CD14-positive monocyte (primary cell): ENCODE results near the gene IL23R. TPM values are rescaled to one million over a fixed set of nuclear protein-coding genes. Genes with fewer than 3 reads are reported as not detected.

Experiments used
- DNase-seq, 3 donors: peaks; one replicate each; pipeline ENCODE4 v3.0.0-alpha.2; 2011 to 2022
- H2AFZ ChIP-seq: 2 replicates; pipeline ENCODE4 v1.6.0; 2012; ENCODE audit warnings: mild to moderate bottlenecking, low read depth, low read length, inconsistent platforms; ENCODE audit not compliant: insufficient read depth, poor library complexity, severe bottlenecking
- H3K27ac ChIP-seq, 2 donors: 1 replicate in 1 of 2; 2 replicates in 1 of 2; pipeline ENCODE4 v1.5.1; 2012 to 2013; ENCODE audit warnings: low read length in 2 of 2, control low read depth in 1 of 2, inconsistent platforms in 1 of 2, low read depth in 1 of 2, mild to moderate bottlenecking in 1 of 2
- H3K27me3 ChIP-seq, 2 donors: one replicate each; pipeline versions ENCODE4 v1.6.0 to v1.6.1; 2011 to 2013; ENCODE audit warnings: low read length in 2 of 2; ENCODE audit not compliant: control insufficient read depth in 2 of 2, insufficient read depth in 2 of 2
- H3K36me3 ChIP-seq, 2 donors: replicated peaks in 1 of 2; 1 replicate in 1 of 2; 2 replicates in 1 of 2; pipeline versions ENCODE4 v1.5.1 to v1.6.1; 2012 to 2013; ENCODE audit warnings: low read length in 2 of 2, control low read depth in 1 of 2, inconsistent platforms in 1 of 2, mild to moderate bottlenecking in 1 of 2; ENCODE audit not compliant: insufficient read depth in 2 of 2, control insufficient read depth in 1 of 2
- H3K4me1 ChIP-seq, 2 donors: 1 replicate in 1 of 2; 2 replicates in 1 of 2; pipeline versions ENCODE4 v1.5.1 to v1.6.1; 2012 to 2013; ENCODE audit warnings: low read length in 2 of 2, control low read depth in 1 of 2, inconsistent platforms in 1 of 2, mild to moderate bottlenecking in 1 of 2, moderate library complexity in 1 of 2; ENCODE audit not compliant: insufficient read depth in 2 of 2, control insufficient read depth in 1 of 2
- H3K4me2 ChIP-seq: replicated peaks from 2 replicates; pipeline ENCODE3; 2012; ENCODE audit warnings: low read length, moderate library complexity, mild to moderate bottlenecking; ENCODE audit not compliant: poor library complexity, severe bottlenecking; ENCODE audit errors: extremely low read depth
- H3K4me3 ChIP-seq, 3 experiments: fragments of 200-600 bp in 1 of 3; sonication (generic) in 1 of 3; replicated peaks in 1 of 3; 1 replicate in 2 of 3; 2 replicates in 1 of 3; pipeline ENCODE4 v1.5.1; 2011 to 2013; ENCODE audit warnings: low read length in 3 of 3, mild to moderate bottlenecking in 3 of 3, control low read depth in 2 of 3, low read depth in 2 of 3, inconsistent platforms in 1 of 3, moderate library complexity in 1 of 3
- H3K79me2 ChIP-seq: 2 replicates; pipeline ENCODE4 v1.6.0; 2012; ENCODE audit warnings: mild to moderate bottlenecking, control low read depth, inconsistent platforms, low read length, moderate library complexity; ENCODE audit not compliant: insufficient read depth
- H3K9ac ChIP-seq: 2 replicates; pipeline ENCODE4 v1.6.0; 2017; ENCODE audit warnings: low read length, mild to moderate bottlenecking; ENCODE audit not compliant: insufficient read depth, poor library complexity, severe bottlenecking
- H3K9me3 ChIP-seq, 2 donors: replicated peaks in 1 of 2; 1 replicate in 1 of 2; 2 replicates in 1 of 2; pipeline versions ENCODE4 v1.5.1 to v1.6.1; 2012 to 2013; ENCODE audit warnings: low read length in 2 of 2, control low read depth in 1 of 2; ENCODE audit not compliant: control insufficient read depth in 1 of 2, insufficient read depth in 1 of 2
- H4K20me1 ChIP-seq: 2 replicates; pipeline ENCODE4 v1.6.0; 2012; ENCODE audit warnings: mild to moderate bottlenecking, low read length, control low read depth, moderate library complexity; ENCODE audit not compliant: insufficient read depth
- H3K27ac Mint-ChIP-seq, 7 donors: one replicate each; pipeline ENCODE4 v1.8.0; 2020; ENCODE audit warnings: mild to moderate bottlenecking in 7 of 7, mixed read lengths in 7 of 7, moderate library complexity in 6 of 7, inconsistent platforms in 2 of 7
- H3K27me3 Mint-ChIP-seq, 3 donors: one replicate each; pipeline ENCODE4 v1.8.0; 2021 to 2022; ENCODE audit warnings: low read depth in 3 of 3, mild to moderate bottlenecking in 3 of 3, mixed read lengths in 3 of 3, moderate library complexity in 3 of 3, inconsistent platforms in 1 of 3
- H3K36me3 Mint-ChIP-seq, 2 donors: one replicate each; pipeline ENCODE4 v1.8.0; 2020; ENCODE audit warnings: mixed read lengths in 2 of 2, inconsistent platforms in 1 of 2, mild to moderate bottlenecking in 1 of 2
- H3K4me1 Mint-ChIP-seq: one replicate; pipeline ENCODE4 v1.8.0; 2020; ENCODE audit warnings: mild to moderate bottlenecking, mixed read lengths
- H3K4me3 Mint-ChIP-seq, 2 donors: one replicate each; pipeline ENCODE4 v1.8.0; 2020; ENCODE audit warnings: mild to moderate bottlenecking in 2 of 2, mixed read lengths in 2 of 2, moderate library complexity in 1 of 2
- H3K9me3 Mint-ChIP-seq, 7 donors: one replicate each; pipeline ENCODE4 v1.8.0; 2020 to 2022; ENCODE audit warnings: mixed read lengths in 7 of 7, mild to moderate bottlenecking in 6 of 7, moderate library complexity in 6 of 7, inconsistent platforms in 2 of 7
- CTCF ChIP-seq: fragments of 200-600 bp; IDR thresholded peaks from one replicate; pipeline ENCODE4 v1.8.0; 2022; ENCODE audit warnings: antibody characterized with exemption, mild to moderate bottlenecking
- WGBS: methylation state at CpG from one replicate; pipeline ENCODE4 v1.1.5; 2013; ENCODE audit warnings: missing lambda C conversion rate; ENCODE audit not compliant: insufficient coverage; 5-methylcytosine and 5-hydroxymethylcytosine counted together
- intact Hi-C, 2 donors: fragments of 100-400 bp; cut with micrococcal nuclease; formaldehyde crosslinking; loops; one replicate each; pipeline versions ENCODE4 v1.15.0 to v1.15.1; 2023
- polyA plus RNA-seq, 3 donors: library from polyadenylated mRNA; depleted of rRNA in 1 of 3; unstranded in 2 of 3; stranded (reverse) in 1 of 3; fragments of 300-500 nt in 2 of 3; fragments of >200 nt in 1 of 3; fragmentation: Illumina TruSeq in 2 of 3; gene quantifications; 1 replicate in 2 of 3; 2 replicates in 1 of 3; pipeline ENCODE4 v1.2.3, GENCODE V29; 2012 to 2021

IL23R gene
- polyA plus RNA-seq, 3 donors: not detected

- no peaks in the 10 kb centered on the region for H3K36me3 Mint-ChIP-seq
- H3K9ac ChIP-seq: no peak overlapping the region
- WGBS: no CpG with 5 or more reads among the region's 3 CpGs
- TF ChIP-seq CTCF: no peak
- no peak for DNase-seq
- H3K27me3 ChIP-seq: no peaks in the 10 kb centered on the region
- intact Hi-C loops: no loop called here
- H4K20me1 ChIP-seq: no peaks in the 10 kb centered on the region
- H3K79me2 ChIP-seq: no peaks in the 10 kb centered on the region
- no peak overlapping the region for H2AFZ ChIP-seq
- no peaks in the 10 kb centered on the region for H3K9me3 Mint-ChIP-seq
- no peaks in the 10 kb centered on the region for H3K4me1 ChIP-seq
- no peaks in the 10 kb centered on the region for H3K9me3 ChIP-seq
- no peak overlapping the region for H3K4me3 Mint-ChIP-seq
- no peak overlapping the region for H3K27ac ChIP-seq
- no peak overlapping the region for H3K4me3 ChIP-seq
- H3K27ac Mint-ChIP-seq: no peak overlapping the region
- H3K27me3 Mint-ChIP-seq: peaks cover 0 to 2% (median 0%) of the 10 kb centered on the region in 3 donors
- no peak overlapping the region for H3K4me2 ChIP-seq
- peaks cover 6% of the 10 kb centered on the region for H3K4me1 Mint-ChIP-seq
- no peaks in the 10 kb centered on the region for H3K36me3 ChIP-seq
Measured at GRCh38 chr1:67264899-67265298, 98.6 kb downstream of the IL23R start.

GRCh38 chr1:67269061-67269460, 102.8 kb downstream of the IL23R start:
- peaks cover 6% of the 10 kb centered on the region for H3K4me1 Mint-ChIP-seq
- no peak overlapping the region for H2AFZ ChIP-seq
- H3K9me3 Mint-ChIP-seq: peaks cover 0 to 13% (median 5%) of the 10 kb centered on the region in 7 donors
- DNase-seq: no peak
- H3K4me2 ChIP-seq: no peak overlapping the region
- no peaks in the 10 kb centered on the region for H3K27me3 ChIP-seq
- H3K4me3 ChIP-seq: no peak overlapping the region
- intact Hi-C loops: no loop called here
- H3K27ac ChIP-seq: no peak overlapping the region
- no peaks in the 10 kb centered on the region for H3K36me3 ChIP-seq
- no peaks in the 10 kb centered on the region for H3K36me3 Mint-ChIP-seq
- H3K27ac Mint-ChIP-seq: no peak overlapping the region
- no peak overlapping the region for H3K4me3 Mint-ChIP-seq
- no peaks in the 10 kb centered on the region for H4K20me1 ChIP-seq
- no peak overlapping the region for H3K9ac ChIP-seq
- TF ChIP-seq CTCF: no peak
- H3K4me1 ChIP-seq: no peaks in the 10 kb centered on the region
- H3K9me3 ChIP-seq: peaks cover 6% of the 10 kb centered on the region in 2 donors
- WGBS: 86% methylated on average over 1 of the region's 3 CpGs
- H3K27me3 Mint-ChIP-seq: peaks cover 0 to 4% (median 2%) of the 10 kb centered on the region in 3 donors
- H3K79me2 ChIP-seq: no peaks in the 10 kb centered on the region
